H9 (cell line): Measurements from ENCODE around the gene ACAD9. TPM values are rescaled to one million over a fixed set of nuclear protein-coding genes. Genes with fewer than 3 reads are reported as not detected.

Experiments
- DNase-seq: peaks from one replicate; pipeline ENCODE4 v3.0.0-alpha.2; 2017
- H2AFZ ChIP-seq: one replicate; pipeline ENCODE4 v1.6.1; 2013; ENCODE audit warnings: mild to moderate bottlenecking, low read length, control low read depth, moderate library complexity
- H2AK5ac ChIP-seq: 2 replicates; pipeline ENCODE4 v1.6.1; 2013; ENCODE audit warnings: low read length, control low read depth, mixed read lengths; ENCODE audit not compliant: insufficient read length
- H2BK120ac ChIP-seq: one replicate; pipeline ENCODE4 v1.6.1; 2013; ENCODE audit warnings: low read depth, mild to moderate bottlenecking, low read length, control low read depth, inconsistent platforms; ENCODE audit not compliant: poor library complexity, severe bottlenecking
- H2BK12ac ChIP-seq: 2 replicates; pipeline ENCODE4 v1.6.1; 2013; ENCODE audit warnings: low read length, control low read depth, mixed read lengths, low read depth; ENCODE audit not compliant: insufficient read length
- H2BK15ac ChIP-seq: 2 replicates; pipeline ENCODE4 v1.6.1; 2013; ENCODE audit warnings: low read depth, low read length, control low read depth
- H2BK20ac ChIP-seq: one replicate; pipeline ENCODE4 v1.6.1; 2013; ENCODE audit warnings: low read depth, mild to moderate bottlenecking, low read length, control low read depth, inconsistent platforms; ENCODE audit not compliant: poor library complexity, severe bottlenecking
- H2BK5ac ChIP-seq: 2 replicates; pipeline ENCODE4 v1.6.1; 2013; ENCODE audit warnings: low read length, control low read depth, mixed read lengths; ENCODE audit not compliant: insufficient read length
- H3K14ac ChIP-seq: 2 replicates; pipeline ENCODE4 v1.6.1; 2013; ENCODE audit warnings: low read length, control low read depth; ENCODE audit not compliant: insufficient read depth
- H3K18ac ChIP-seq: 2 replicates; pipeline ENCODE4 v1.6.1; 2013; ENCODE audit warnings: low read depth, mild to moderate bottlenecking, mixed read lengths, low read length, control low read depth; ENCODE audit not compliant: insufficient read length
- H3K23ac ChIP-seq: 2 replicates; pipeline ENCODE4 v1.6.1; 2013; ENCODE audit warnings: low read length, control low read depth, mixed read lengths, low read depth; ENCODE audit not compliant: insufficient read length
- H3K23me2 ChIP-seq: 2 replicates; pipeline ENCODE4 v1.6.1; 2013; ENCODE audit warnings: low read depth, mild to moderate bottlenecking, mixed read lengths, low read length, control low read depth; ENCODE audit not compliant: insufficient read length, poor library complexity, severe bottlenecking
- H3K27ac ChIP-seq: 2 replicates; pipeline ENCODE4 v1.5.1; 2013; ENCODE audit warnings: low read length, control low read depth, mixed read lengths, low read depth; ENCODE audit not compliant: insufficient read length
- H3K27me3 ChIP-seq: 2 replicates; pipeline ENCODE4 v1.6.1; 2013; ENCODE audit warnings: low read length, control low read depth, inconsistent platforms; ENCODE audit not compliant: insufficient read depth
- H3K4ac ChIP-seq: 2 replicates; pipeline ENCODE4 v1.6.1; 2013; ENCODE audit warnings: low read depth, mild to moderate bottlenecking, control low read depth, inconsistent platforms, low read length, moderate library complexity
- H3K4me1 ChIP-seq: 2 replicates; pipeline ENCODE4 v1.6.1; 2013; ENCODE audit warnings: low read length, control low read depth, inconsistent platforms; ENCODE audit not compliant: insufficient read depth
- H3K4me2 ChIP-seq: 2 replicates; pipeline ENCODE4 v1.6.1; 2013; ENCODE audit warnings: low read length, control low read depth, mixed read lengths; ENCODE audit not compliant: insufficient read length, insufficient read depth
- H3K56ac ChIP-seq: 2 replicates; pipeline ENCODE4 v1.6.1; 2013; ENCODE audit warnings: low read depth, mild to moderate bottlenecking, mixed read lengths, low read length, control low read depth; ENCODE audit not compliant: insufficient read length
- H3K79me1 ChIP-seq: 2 replicates; pipeline ENCODE4 v1.6.1; 2013; ENCODE audit warnings: low read depth, mild to moderate bottlenecking, moderate library complexity, low read length, control low read depth, inconsistent platforms; ENCODE audit not compliant: insufficient read depth, poor library complexity, severe bottlenecking
- H3K79me2 ChIP-seq: 2 replicates; pipeline ENCODE4 v1.6.1; 2013; ENCODE audit warnings: low read length, control low read depth, inconsistent platforms; ENCODE audit not compliant: insufficient read depth
- H3K9ac ChIP-seq: 2 replicates; pipeline ENCODE4 v1.6.1; 2013; ENCODE audit warnings: low read length, control low read depth, mixed read lengths; ENCODE audit not compliant: insufficient read length; ENCODE audit errors: extremely low read depth
- H3K9me3 ChIP-seq: one replicate; pipeline ENCODE4 v1.6.1; 2013; ENCODE audit warnings: low read depth, low read length, inconsistent platforms; ENCODE audit not compliant: control insufficient read depth
- H3T11ph ChIP-seq: one replicate; pipeline ENCODE4 v1.6.1; 2013; ENCODE audit warnings: mild to moderate bottlenecking, low read length, control low read depth, inconsistent platforms
- H4K20me1 ChIP-seq: one replicate; pipeline ENCODE4 v1.6.1; 2013; ENCODE audit not compliant: control insufficient read depth, insufficient read length, insufficient read depth
- H4K5ac ChIP-seq: 2 replicates; pipeline ENCODE4 v1.6.1; 2013; ENCODE audit warnings: low read depth, mild to moderate bottlenecking, mixed read lengths, low read length, control low read depth; ENCODE audit not compliant: insufficient read length
- H4K8ac ChIP-seq: replicated peaks from 2 replicates; pipeline ENCODE4 v1.6.1; 2013; ENCODE audit warnings: low read length, control low read depth, mixed read lengths, low read depth; ENCODE audit not compliant: insufficient read length
- H4K91ac ChIP-seq: 2 replicates; pipeline ENCODE4 v1.6.1; 2013; ENCODE audit warnings: low read depth, mild to moderate bottlenecking, moderate library complexity, mixed read lengths, low read length, control low read depth; ENCODE audit not compliant: insufficient read length
- H3K27ac Mint-ChIP-seq, 3 experiments: 2 replicates in 2 of 3; 3 replicates in 1 of 3; pipeline ENCODE4 v1.8.0; 2020 to 2021; ENCODE audit warnings: mixed read lengths in 3 of 3, mild to moderate bottlenecking in 1 of 3, moderate library complexity in 1 of 3
- H3K27me3 Mint-ChIP-seq: 2 replicates; pipeline ENCODE4 v1.8.0; 2021; ENCODE audit warnings: low read depth, mild to moderate bottlenecking, moderate library complexity, mixed read lengths
- H3K36me3 Mint-ChIP-seq, 3 experiments: 2 replicates in 2 of 3; 3 replicates in 1 of 3; pipeline ENCODE4 v1.8.0; 2020 to 2021; ENCODE audit warnings: low read depth in 3 of 3, mixed read lengths in 3 of 3; ENCODE audit not compliant: insufficient read depth in 1 of 3
- H3K4me1 Mint-ChIP-seq, 2 experiments: 2 replicates each; pipeline ENCODE4 v1.8.0; 2020; ENCODE audit warnings: mixed read lengths in 2 of 2
- H3K4me3 Mint-ChIP-seq, 2 experiments: 2 replicates in 1 of 2; 3 replicates in 1 of 2; pipeline ENCODE4 v1.8.0; 2020 to 2021; ENCODE audit warnings: mild to moderate bottlenecking in 2 of 2, mixed read lengths in 2 of 2, moderate library complexity in 1 of 2
- H3K9me3 Mint-ChIP-seq, 2 experiments: 2 replicates in 1 of 2; 3 replicates in 1 of 2; pipeline ENCODE4 v1.8.0; 2020; ENCODE audit warnings: mild to moderate bottlenecking in 2 of 2, mixed read lengths in 2 of 2, moderate library complexity in 1 of 2
- WGBS: extraction: QIAGEN DNeasy Blood & Tissue Kit; methylation state at CpG from one replicate; pipeline ENCODE4 v1.1.7; 2013; ENCODE audit warnings: missing lambda C conversion rate, low lambda C conversion rate, mixed read lengths; ENCODE audit not compliant: insufficient read length; ENCODE audit errors: extremely low coverage; 5-methylcytosine and 5-hydroxymethylcytosine counted together
- total RNA-seq: library from RNA; stranded (reverse); gene quantifications from 2 replicates; pipeline ENCODE4 v1.2.1, GENCODE V29; 2021
- TF ChIP-seq, protein P1 (sequence below): fragments of 200-600 bp; sonication (generic); conservative IDR thresholded peaks from 3 replicates; pipeline ENCODE4 v1.8.0; 2021; ENCODE audit warnings: antibody characterized with exemption, mild to moderate bottlenecking

Gene ACAD9
- total RNA-seq, 1 experiment from 2014 or later: 43.1 TPM

DNA sequence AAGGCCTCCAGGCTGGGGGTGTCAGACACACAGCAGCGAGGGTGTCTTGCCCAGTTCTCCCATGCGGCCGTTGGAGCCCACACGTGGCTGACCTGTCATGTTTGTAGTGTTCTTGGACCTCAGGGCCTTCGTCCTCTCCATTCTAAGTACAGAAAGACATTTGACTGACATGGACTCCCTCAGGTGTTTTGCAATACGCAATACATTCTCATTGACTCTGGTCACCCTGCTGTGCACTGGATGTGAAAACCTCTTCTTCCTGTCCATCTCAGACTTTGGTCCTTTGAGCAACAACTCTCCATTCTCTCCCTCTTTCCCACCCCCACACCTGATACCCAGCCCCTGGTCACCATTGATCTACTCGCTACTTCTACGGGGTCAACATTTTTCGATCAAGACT lies 28.9 kb upstream of the ACAD9 start:
- H3K79me1 ChIP-seq: no peaks in the 10 kb centered on the region
- no peak overlapping the region for H2AFZ ChIP-seq
- H3K23ac ChIP-seq: no peak overlapping the region
- WGBS: no CpG with 5 or more reads among the region's 9 CpGs
- no peak overlapping the region for H2BK20ac ChIP-seq
- H2BK12ac ChIP-seq: no peak overlapping the region
- no peak overlapping the region for H2BK120ac ChIP-seq
- H3K27me3 ChIP-seq: no peaks in the 10 kb centered on the region
- peaks cover 1% of the 10 kb centered on the region for H3K23me2 ChIP-seq
- H3K4me1 ChIP-seq: no peaks in the 10 kb centered on the region
- peaks cover 10 to 11% (median 10%) of the 10 kb centered on the region in 3 experiments; a peak in 6 of 7 replicates for H3K36me3 Mint-ChIP-seq
- H3K9ac ChIP-seq: no peak overlapping the region
- H2BK5ac ChIP-seq: no peak overlapping the region
- no peak overlapping the region for H3K4ac ChIP-seq
- H3K9me3 ChIP-seq: peaks cover 11% of the 10 kb centered on the region
- TF ChIP-seq, protein P1, sequence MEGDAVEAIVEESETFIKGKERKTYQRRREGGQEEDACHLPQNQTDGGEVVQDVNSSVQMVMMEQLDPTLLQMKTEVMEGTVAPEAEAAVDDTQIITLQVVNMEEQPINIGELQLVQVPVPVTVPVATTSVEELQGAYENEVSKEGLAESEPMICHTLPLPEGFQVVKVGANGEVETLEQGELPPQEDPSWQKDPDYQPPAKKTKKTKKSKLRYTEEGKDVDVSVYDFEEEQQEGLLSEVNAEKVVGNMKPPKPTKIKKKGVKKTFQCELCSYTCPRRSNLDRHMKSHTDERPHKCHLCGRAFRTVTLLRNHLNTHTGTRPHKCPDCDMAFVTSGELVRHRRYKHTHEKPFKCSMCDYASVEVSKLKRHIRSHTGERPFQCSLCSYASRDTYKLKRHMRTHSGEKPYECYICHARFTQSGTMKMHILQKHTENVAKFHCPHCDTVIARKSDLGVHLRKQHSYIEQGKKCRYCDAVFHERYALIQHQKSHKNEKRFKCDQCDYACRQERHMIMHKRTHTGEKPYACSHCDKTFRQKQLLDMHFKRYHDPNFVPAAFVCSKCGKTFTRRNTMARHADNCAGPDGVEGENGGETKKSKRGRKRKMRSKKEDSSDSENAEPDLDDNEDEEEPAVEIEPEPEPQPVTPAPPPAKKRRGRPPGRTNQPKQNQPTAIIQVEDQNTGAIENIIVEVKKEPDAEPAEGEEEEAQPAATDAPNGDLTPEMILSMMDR: no peak
- no peak overlapping the region for H4K5ac ChIP-seq
- no peaks in the 10 kb centered on the region for H4K20me1 ChIP-seq
- no peak overlapping the region; a peak in 1 of 7 replicates for H3K27ac Mint-ChIP-seq
- no peak overlapping the region for H3T11ph ChIP-seq
- no peak overlapping the region for H4K8ac ChIP-seq
- H3K4me3 Mint-ChIP-seq: no peak overlapping the region
- H3K4me1 Mint-ChIP-seq: peaks cover 14 to 18% of the 10 kb centered on the region in 2 experiments
- no peak overlapping the region for H3K14ac ChIP-seq
- H3K9me3 Mint-ChIP-seq: peaks cover 23 to 27% of the 10 kb centered on the region in 2 experiments
- no peak overlapping the region for H2AK5ac ChIP-seq
- no peak overlapping the region; the same call in 1 of the 2 replicates for H2BK15ac ChIP-seq
- DNase-seq: no peak
- no peaks in the 10 kb centered on the region for H3K79me2 ChIP-seq
- H3K4me2 ChIP-seq: no peak overlapping the region
- H3K56ac ChIP-seq: no peak overlapping the region
- no peak overlapping the region for H3K18ac ChIP-seq
- no peaks in the 10 kb centered on the region for H3K27me3 Mint-ChIP-seq
- no peak overlapping the region for H3K27ac ChIP-seq
- H4K91ac ChIP-seq: no peak overlapping the region
